Right lobe of liver (tissue), 4 donors: ENCODE measurements around the gene AKAP17A.

Experiments used
- POLR2A ChIP-seq: fragments of 450-650 bp; IDR thresholded peaks from one replicate; pipeline ENCODE4 v1.6.1; 2017; ENCODE audit warnings: antibody characterized with exemption, mild to moderate bottlenecking
- TF ChIP-seq, protein P1 (sequence below), 4 donors: fragments of 200-600 bp in 3 of 4; fragments of 450-650 bp in 1 of 4; IDR thresholded peaks; one replicate each; pipeline versions ENCODE4 v1.5.1 to v1.8.0; 2016 to 2022; ENCODE audit warnings: antibody characterized with exemption in 4 of 4, mild to moderate bottlenecking in 2 of 4
- donor health status: DM: no; HTN: no; CAD: no.
- donor health status: DM: no; HTN: no; CAD: no.
- donor health status: DM: no; HTN: yes; CAD: no.

GRCh38 chrX:1597345-1598020 lies 6.1 kb downstream of the AKAP17A start:
- TF ChIP-seq, protein P1, sequence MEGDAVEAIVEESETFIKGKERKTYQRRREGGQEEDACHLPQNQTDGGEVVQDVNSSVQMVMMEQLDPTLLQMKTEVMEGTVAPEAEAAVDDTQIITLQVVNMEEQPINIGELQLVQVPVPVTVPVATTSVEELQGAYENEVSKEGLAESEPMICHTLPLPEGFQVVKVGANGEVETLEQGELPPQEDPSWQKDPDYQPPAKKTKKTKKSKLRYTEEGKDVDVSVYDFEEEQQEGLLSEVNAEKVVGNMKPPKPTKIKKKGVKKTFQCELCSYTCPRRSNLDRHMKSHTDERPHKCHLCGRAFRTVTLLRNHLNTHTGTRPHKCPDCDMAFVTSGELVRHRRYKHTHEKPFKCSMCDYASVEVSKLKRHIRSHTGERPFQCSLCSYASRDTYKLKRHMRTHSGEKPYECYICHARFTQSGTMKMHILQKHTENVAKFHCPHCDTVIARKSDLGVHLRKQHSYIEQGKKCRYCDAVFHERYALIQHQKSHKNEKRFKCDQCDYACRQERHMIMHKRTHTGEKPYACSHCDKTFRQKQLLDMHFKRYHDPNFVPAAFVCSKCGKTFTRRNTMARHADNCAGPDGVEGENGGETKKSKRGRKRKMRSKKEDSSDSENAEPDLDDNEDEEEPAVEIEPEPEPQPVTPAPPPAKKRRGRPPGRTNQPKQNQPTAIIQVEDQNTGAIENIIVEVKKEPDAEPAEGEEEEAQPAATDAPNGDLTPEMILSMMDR (IDR thresholded peaks at IDR 0.05), result no peak
- no peak for TF ChIP-seq POLR2A
